ENCODE measurements around the gene RNPEPL1. TPM values are rescaled to one million over a fixed set of nuclear protein-coding genes. Genes with fewer than 3 reads are reported as not detected.

RNPEPL1 gene
- total RNA-seq, 4 donors from 2014 or later, result 49.1 to 127 (median 55.5) TPM

GRCh38 chr2:240554767-240555493, 13.4 kb upstream of the RNPEPL1 start:
- Histone ChIP-seq H3K36me3 (peaks cover 0 to 41% of the 10 kb centered on the region in 2 donors), H3K27ac (no peak overlapping the region), H3K4me1 (peaks cover 0 to 34% (median 21%) of the 10 kb centered on the region in 3 donors), H3K4me3 (no peak overlapping the region), H3K27me3 (peaks cover 21% of the 10 kb centered on the region), H3K9me3 (no peaks in the 10 kb centered on the region)
- no peak for ATAC-seq
- WGBS, 2 donors (ENCODE audit: low coverage in 1 of 2), result 98% methylated on average over 7 of the region's 17 CpGs; no CpG with 5 or more reads in 1 of the 2 donors
- TF ChIP-seq POLR2AphosphoS5 (IDR thresholded peaks at IDR 0.05) (no peak), CTCF (IDR thresholded peaks at IDR 0.05) (no peak), POLR2A (IDR thresholded peaks at IDR 0.05) (no peak), EP300 (IDR thresholded peaks at IDR 0.05) (no peak)

- Histone ChIP-seq H3K27me3 (peaks cover 21% of the 10 kb centered on the region), H3K9me3 (no peaks in the 10 kb centered on the region), H3K4me3 (no peak overlapping the region), H3K4me1 (peaks cover 0 to 37% (median 21%) of the 10 kb centered on the region in 3 donors), H3K27ac (no peak overlapping the region), H3K36me3 (peaks cover 0 to 38% of the 10 kb centered on the region in 2 donors)
- ATAC-seq, result no peak
- TF ChIP-seq CTCF (IDR thresholded peaks at IDR 0.05) (no peak), EP300 (IDR thresholded peaks at IDR 0.05) (no peak), POLR2AphosphoS5 (IDR thresholded peaks at IDR 0.05) (no peak)
- 90 to 100% methylated on average over 1 to 2 of the region's 16 CpGs for WGBS, 2 donors (ENCODE audit: low coverage in 1 of 2)
These were observed 12.6 kb upstream of the RNPEPL1 start for GRCh38 chr2:240555541-240556250.

- no peaks in the 10 kb centered on the region for H3K9me3 ChIP-seq
- H3K4me1 ChIP-seq, result peaks cover 0 to 42% (median 25%) of the 10 kb centered on the region in 3 donors
- 30% methylated on average over 7 of the region's 9 CpGs; no CpG with 5 or more reads in 1 of the 2 donors for WGBS, 2 donors (ENCODE audit: low coverage in 1 of 2)
- TF ChIP-seq CTCF (IDR thresholded peaks at IDR 0.05) (peak in 1 of 4 experiments; percentile 33), POLR2A (IDR thresholded peaks at IDR 0.05) (no peak), EP300 (IDR thresholded peaks at IDR 0.05) (no peak), POLR2AphosphoS5 (IDR thresholded peaks at IDR 0.05) (no peak)
- peaks cover 21% of the 10 kb centered on the region for H3K27me3 ChIP-seq
- peaks cover 0 to 28% of the 10 kb centered on the region in 2 donors for H3K36me3 ChIP-seq
- no peak for ATAC-seq
- no peak overlapping the region for H3K4me3 ChIP-seq
- no peak overlapping the region for H3K27ac ChIP-seq
These were observed 11.7 kb upstream of the RNPEPL1 start for GRCh38 chr2:240556553-240557100.

- peaks cover 0 to 24% of the 10 kb centered on the region in 2 donors for H3K36me3 ChIP-seq
- H3K4me1 ChIP-seq, result peaks cover 0 to 48% (median 28%) of the 10 kb centered on the region in 3 donors
- WGBS, 2 donors (ENCODE audit: low coverage in 1 of 2), result no CpG with 5 or more reads among the region's 51 CpGs
- H3K27me3 ChIP-seq, result peaks cover 21% of the 10 kb centered on the region
- peak overlapping the region; percentile 26 to 56 for H3K4me3 ChIP-seq
- no peak for ATAC-seq
- TF ChIP-seq POLR2AphosphoS5 (IDR thresholded peaks at IDR 0.05), result no peak
- TF ChIP-seq POLR2A (IDR thresholded peaks at IDR 0.05), result no peak
- no peak for TF ChIP-seq EP300 (IDR thresholded peaks at IDR 0.05)
- TF ChIP-seq CTCF (IDR thresholded peaks at IDR 0.05), result no peak
- H3K27ac ChIP-seq, result no peak overlapping the region
- no peaks in the 10 kb centered on the region for H3K9me3 ChIP-seq
These were observed 11.1 kb upstream of the RNPEPL1 start for GRCh38 chr2:240557101-240557751.
